ENCODE results near the gene ARHGAP1. TPM values are rescaled to one million over a fixed set of nuclear protein-coding genes. Genes with fewer than 3 reads are reported as not detected.
A peak's percentile ranks its signal among the peaks of the same experiment; 100 is the strongest.

ARHGAP1 gene
- total RNA-seq, 4 donors from 2014 or later, result 30.8 to 57.9 (median 47.7) TPM

GRCh38 chr11:46666516-46666915, 33.9 kb downstream of the ARHGAP1 start:
- WGBS, 2 donors, result 23 to 27% methylated on average over 5 of the region's 5 CpGs
- TF ChIP-seq POLR2A (IDR thresholded peaks at IDR 0.05), result no peak
- TF ChIP-seq, protein P1, sequence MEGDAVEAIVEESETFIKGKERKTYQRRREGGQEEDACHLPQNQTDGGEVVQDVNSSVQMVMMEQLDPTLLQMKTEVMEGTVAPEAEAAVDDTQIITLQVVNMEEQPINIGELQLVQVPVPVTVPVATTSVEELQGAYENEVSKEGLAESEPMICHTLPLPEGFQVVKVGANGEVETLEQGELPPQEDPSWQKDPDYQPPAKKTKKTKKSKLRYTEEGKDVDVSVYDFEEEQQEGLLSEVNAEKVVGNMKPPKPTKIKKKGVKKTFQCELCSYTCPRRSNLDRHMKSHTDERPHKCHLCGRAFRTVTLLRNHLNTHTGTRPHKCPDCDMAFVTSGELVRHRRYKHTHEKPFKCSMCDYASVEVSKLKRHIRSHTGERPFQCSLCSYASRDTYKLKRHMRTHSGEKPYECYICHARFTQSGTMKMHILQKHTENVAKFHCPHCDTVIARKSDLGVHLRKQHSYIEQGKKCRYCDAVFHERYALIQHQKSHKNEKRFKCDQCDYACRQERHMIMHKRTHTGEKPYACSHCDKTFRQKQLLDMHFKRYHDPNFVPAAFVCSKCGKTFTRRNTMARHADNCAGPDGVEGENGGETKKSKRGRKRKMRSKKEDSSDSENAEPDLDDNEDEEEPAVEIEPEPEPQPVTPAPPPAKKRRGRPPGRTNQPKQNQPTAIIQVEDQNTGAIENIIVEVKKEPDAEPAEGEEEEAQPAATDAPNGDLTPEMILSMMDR (IDR thresholded peaks at IDR 0.05), result no peak
- H3K4me3 ChIP-seq (replicated peaks in 1 of 3), result no peak overlapping the region
- intact Hi-C loops (cut with DNase I), result no loop called here
- H3K36me3 ChIP-seq, result peaks cover 39 to 44% of the 10 kb centered on the region in 2 donors
- DNase-seq, result peak; percentile 19 to 29
- peak overlapping the region; percentile 46 to 73 (median 60) for H3K27ac ChIP-seq
- no peaks in the 10 kb centered on the region for H3K9me3 ChIP-seq
- peaks cover 16 to 22% of the 10 kb centered on the region in 2 donors for H3K4me1 ChIP-seq
- no peaks in the 10 kb centered on the region for H3K27me3 ChIP-seq

DNA sequence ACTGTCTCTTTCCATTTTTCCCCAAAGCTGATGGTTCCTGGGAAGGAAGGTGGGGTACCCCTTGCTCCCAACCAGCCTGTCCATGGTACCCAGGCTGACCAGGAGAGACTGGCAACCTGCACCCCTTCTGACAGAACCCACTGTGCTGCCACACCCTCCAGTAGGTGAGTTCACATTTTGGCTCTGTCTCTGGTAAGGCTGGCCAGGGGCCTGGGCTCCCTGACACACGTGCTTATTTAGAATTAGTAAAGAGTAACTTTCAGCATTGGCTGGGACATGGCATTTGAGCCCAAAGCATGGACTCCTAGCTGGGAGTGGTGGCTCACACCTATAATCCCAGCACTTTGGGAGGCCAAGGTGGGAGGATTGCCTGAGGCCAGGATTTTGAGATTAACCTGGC, 35.1 kb downstream of the ARHGAP1 start:
- intact Hi-C loops (cut with DNase I), result no loop called here
- 87 to 92% methylated on average over 1 of the region's 1 CpG for WGBS, 2 donors
- Histone ChIP-seq H3K27me3 (no peaks in the 10 kb centered on the region), H3K4me1 (peaks cover 16 to 21% of the 10 kb centered on the region in 2 donors), H3K4me3 (replicated peaks in 1 of 3) (no peak overlapping the region), H3K9me3 (no peaks in the 10 kb centered on the region), H3K36me3 (peaks cover 33 to 39% of the 10 kb centered on the region in 2 donors), H3K27ac (peak overlapping the region; percentile 21 to 60 (median 52))
- DNase-seq, result no peak
- TF ChIP-seq POLR2A (IDR thresholded peaks at IDR 0.05), result no peak
- TF ChIP-seq, protein P1 (IDR thresholded peaks at IDR 0.05), result no peak

GRCh38 chr11:46664612-46665011, 35.8 kb downstream of the ARHGAP1 start:
- Histone ChIP-seq H3K27me3 (no peaks in the 10 kb centered on the region), H3K9me3 (no peaks in the 10 kb centered on the region), H3K4me1 (peaks cover 16 to 21% of the 10 kb centered on the region in 2 donors), H3K36me3 (peaks cover 32 to 39% of the 10 kb centered on the region in 2 donors), H3K4me3 (replicated peaks in 1 of 3) (no peak overlapping the region), H3K27ac (peak overlapping the region in 2 of 3 donors; percentile 52 to 60)
- WGBS, 2 donors, result 70 to 71% methylated on average over 6 of the region's 6 CpGs
- no peak for DNase-seq
- TF ChIP-seq, protein P1 (IDR thresholded peaks at IDR 0.05), result no peak
- no peak for TF ChIP-seq POLR2A (IDR thresholded peaks at IDR 0.05)
- intact Hi-C loops (cut with DNase I), result no loop called here

GRCh38 chr11:46663277-46663940, 37.0 kb downstream of the ARHGAP1 start:
- H3K36me3 ChIP-seq, result peaks cover 31 to 38% of the 10 kb centered on the region in 2 donors
- no peak for TF ChIP-seq POLR2A (IDR thresholded peaks at IDR 0.05)
- peak overlapping the region in 1 of 3 donors; percentile 16 for H3K27ac ChIP-seq

DNA sequence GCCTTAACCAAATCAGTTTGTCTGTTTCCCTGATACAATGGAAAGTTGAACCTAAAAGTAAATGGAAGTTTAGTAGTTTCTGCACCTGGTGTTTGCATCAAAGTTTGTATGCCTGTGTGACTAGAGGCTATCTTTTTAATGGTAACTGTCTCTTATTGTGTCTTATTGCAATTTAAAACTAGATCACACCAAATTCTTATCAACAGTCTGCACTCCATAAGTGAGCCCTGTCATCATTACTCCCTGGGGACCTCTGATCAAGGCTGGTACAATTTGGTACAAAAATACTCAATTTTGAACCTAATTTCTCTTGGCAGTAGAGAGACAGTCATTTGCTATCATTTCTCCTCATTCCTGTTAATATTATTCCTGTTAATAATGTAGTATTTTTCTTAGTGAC, 38.1 kb downstream of the ARHGAP1 start:
- peaks cover 14 to 15% of the 10 kb centered on the region in 2 donors for H3K4me1 ChIP-seq
- peaks cover 35 to 45% of the 10 kb centered on the region in 2 donors for H3K36me3 ChIP-seq
- no peak overlapping the region for H3K4me3 ChIP-seq (replicated peaks in 1 of 3)
- intact Hi-C loops (cut with DNase I), result no loop called here
- no peaks in the 10 kb centered on the region for H3K27me3 ChIP-seq
- DNase-seq, result no peak
- no peak overlapping the region for H3K27ac ChIP-seq
- H3K9me3 ChIP-seq, result no peaks in the 10 kb centered on the region
- TF ChIP-seq, protein P1 (IDR thresholded peaks at IDR 0.05), result no peak
- TF ChIP-seq POLR2A (IDR thresholded peaks at IDR 0.05), result no peak

More at GRCh38 chr11:46663277-46663940, 37.0 kb downstream of the ARHGAP1 start:
- 88 to 95% methylated on average over 4 of the region's 4 CpGs for WGBS, 2 donors
- Histone ChIP-seq H3K9me3 (no peaks in the 10 kb centered on the region), H3K4me1 (peaks cover 16 to 21% of the 10 kb centered on the region in 2 donors), H3K27me3 (no peaks in the 10 kb centered on the region), H3K4me3 (replicated peaks in 1 of 3) (no peak overlapping the region)
- DNase-seq, result no peak
- intact Hi-C loops (cut with DNase I), result no loop called here

Measured in thyroid gland (tissue), 4 donors.